Daoy (cell line): ENCODE data around the gene PHOSPHO1. TPM values are rescaled to one million over a fixed set of nuclear protein-coding genes. Genes with fewer than 3 reads are reported as not detected.
A peak's percentile ranks its signal among the peaks of the same experiment; 100 is the strongest.
"Not testable (repeated sequence)": the region's sequence is repeated elsewhere in the genome, so short reads cannot be mapped to it uniquely, and the experiment has no call there.

Experiments used
- DNase-seq: peaks from one replicate; pipeline ENCODE4 v3.0.0-alpha.2; 2015; ENCODE audit warnings: low read depth
- total RNA-seq: library from RNA; depleted of rRNA; stranded (reverse); fragments of >200 nt; shearing (Covaris generic); gene quantifications from 2 replicates; pipeline ENCODE4 v1.2.3, GENCODE V29; 2014; rRNA removed

PHOSPHO1 gene
- total RNA-seq, 1 experiment from 2014 or later = 3.2 TPM

DNA sequence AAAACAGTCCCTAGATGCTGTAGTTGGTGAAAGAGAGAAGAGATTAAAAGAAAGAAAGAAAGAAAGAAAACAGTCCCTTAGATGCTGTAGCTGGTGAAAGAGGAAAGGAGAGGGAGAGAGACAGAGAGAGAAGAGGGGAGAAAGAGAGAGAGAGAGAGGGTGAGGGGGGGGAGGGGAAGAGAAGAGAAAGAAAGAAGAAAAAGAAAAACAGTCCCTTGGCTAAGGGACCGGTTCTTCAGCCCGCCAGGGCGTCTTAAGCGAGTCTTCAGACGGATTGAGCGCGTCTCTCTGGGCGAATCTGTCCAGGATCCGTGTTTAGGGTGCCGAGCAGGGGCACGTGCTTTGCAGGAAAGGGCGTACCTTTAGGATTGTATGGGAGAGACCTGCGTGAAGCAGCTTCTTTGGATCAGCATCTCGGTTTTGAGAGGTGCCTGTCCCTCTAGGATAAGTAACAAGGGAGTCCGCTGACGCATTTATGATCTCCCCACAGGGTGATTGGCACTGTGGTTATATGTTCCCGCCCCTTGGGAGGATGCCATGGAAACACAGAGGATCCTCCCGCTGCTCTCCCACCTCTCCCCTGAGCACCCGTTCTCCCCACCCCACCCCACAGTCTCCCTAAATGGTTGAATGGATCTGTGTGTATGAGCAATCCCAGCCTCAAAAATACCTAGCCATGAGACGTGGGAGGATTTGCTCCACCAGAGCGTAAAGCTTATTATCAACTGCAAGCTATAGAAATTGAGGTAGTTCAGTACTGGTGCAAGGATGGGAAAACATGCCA is 36.9 kb downstream of the PHOSPHO1 start:
- DNase-seq = peak; percentile 77

DNA sequence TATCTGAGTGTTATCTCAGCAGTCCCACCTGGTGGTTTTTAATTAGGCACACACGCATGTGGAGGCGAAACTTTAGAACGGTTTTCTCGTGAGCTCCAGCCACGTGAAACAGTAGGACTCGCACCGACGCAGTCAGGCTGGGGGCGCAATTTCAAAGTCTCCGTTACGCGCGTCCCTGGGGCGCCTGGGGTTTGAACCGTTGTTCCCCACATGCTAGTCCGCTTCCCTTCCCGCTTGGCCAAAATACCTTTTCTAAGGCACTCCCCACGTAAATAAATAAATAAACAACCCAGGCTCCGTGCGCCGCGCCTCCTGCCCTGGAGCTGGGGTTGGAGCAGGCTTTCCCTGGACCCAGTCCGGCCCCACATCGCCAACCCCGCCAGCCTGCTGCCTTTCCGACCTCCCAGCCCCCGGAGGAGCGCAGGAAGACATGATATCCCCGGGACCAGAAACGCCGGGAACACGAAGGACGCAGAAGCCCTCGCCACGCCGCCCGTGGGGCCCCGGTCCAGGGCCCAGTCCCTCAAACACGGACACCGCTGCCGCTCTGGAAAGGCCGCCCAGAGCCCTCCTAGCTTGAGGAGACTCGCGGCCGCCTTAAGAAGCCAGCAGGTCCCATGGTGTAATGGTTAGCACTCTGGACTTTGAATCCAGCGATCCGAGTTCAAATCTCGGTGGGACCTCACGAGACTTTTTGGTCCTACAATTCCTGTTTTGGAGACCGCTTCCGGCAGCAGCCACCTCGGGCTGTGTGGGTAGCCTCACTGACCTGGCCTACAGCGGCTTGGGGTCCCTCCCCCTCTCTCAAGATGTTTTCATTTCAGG is 38.5 kb downstream of the PHOSPHO1 start:
- peak; percentile 84 for DNase-seq

DNA sequence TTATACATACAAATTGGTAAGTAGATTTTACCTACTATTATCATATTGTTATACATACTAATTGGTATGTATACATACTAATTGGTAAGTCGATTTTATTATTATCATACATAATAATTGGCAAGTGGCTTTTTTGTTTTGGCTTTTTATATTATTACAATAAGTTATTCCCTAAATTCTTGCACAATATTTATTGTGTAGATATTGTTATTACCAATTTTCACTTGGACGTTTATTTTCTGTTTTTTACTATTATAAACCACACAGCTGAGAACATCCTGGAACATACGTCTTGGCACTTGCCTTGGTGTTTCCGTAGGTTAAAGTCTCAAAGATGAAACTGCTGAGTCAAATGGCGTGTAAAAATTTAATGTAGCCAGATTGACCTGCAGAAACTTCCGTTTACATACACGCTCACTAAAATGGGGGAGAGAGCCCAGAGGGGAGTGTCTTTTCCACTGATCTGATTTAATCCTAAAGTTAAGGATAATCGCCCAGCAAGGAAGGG is 39.1 kb downstream of the PHOSPHO1 start:
- no peak for DNase-seq

DNA sequence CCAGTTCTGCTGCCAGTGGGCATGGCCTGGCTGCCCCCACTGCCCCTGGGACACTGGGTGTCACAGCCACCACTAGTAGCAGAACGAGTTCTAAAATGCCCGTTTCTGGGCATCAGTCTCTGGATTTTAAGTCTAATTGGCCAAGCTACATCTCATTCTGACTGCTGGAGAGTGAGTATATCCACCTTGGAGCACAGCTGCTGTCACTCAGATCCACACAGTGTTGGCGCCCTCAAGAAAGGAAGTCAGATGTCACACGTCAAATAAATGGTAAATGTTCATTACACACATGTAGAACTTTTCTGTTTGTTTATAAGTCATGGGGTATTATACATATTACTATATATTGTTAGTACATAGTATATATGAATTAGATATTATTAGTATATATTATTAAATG is 39.7 kb downstream of the PHOSPHO1 start:
- DNase-seq = no peak

DNA sequence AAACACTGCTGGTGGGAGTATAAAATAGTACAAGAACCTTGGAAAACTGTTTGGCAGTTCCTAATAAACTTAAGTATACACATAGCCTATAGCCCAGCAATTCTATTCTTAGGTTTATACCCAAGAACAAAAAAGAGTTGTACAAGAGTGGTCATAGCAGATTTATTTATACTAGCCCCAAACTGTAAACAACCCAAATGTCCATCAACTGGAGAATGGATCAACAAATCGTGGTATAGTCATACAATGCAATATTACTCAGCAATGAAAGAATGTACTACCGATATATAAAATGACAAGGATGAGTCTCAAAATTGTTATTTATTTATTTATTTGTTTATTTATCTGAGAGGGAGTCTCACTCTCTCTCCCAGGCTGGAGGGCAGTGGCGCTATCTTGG is 43.3 kb downstream of the PHOSPHO1 start:
- no peak for DNase-seq

DNA sequence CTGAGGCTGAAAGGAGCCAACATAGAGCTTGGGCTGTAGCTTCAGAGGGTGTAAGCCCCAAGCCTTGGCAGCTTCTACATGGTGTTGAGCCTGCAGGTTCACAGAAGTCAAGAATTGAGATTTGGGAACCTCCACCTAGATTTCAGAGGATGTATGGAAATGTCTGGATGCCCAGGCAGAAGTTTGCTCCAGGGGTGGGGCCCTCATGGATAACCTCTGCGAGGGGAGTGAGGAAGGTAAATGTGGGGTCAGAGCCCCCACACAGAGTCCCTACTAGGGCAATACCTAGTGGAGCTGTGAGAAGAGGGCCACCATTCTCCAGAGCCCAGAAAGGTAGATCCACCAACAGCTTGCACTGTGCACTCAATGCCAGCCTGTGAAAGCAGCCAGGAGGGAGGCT is 45.2 kb downstream of the PHOSPHO1 start:
- not testable (repeated sequence) for DNase-seq

DNA sequence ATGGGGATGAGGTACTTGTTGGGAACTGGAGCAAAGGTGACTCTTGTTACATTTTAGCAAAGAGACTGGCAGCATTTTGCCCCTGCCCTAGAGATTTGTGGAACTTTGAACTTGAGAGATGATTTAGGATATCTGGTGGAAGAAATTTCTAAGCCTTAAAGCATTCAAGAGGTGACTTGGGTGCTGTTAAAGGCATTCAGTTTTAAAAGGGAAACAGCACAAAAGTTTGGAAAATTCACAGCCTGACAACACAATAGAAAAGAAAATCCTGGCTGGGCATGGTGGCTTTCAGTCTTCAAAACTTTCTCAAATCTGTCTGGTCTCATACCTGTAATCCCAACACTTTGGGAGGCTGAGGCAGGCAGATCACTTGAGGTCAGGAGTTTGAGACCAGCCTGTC is 46.1 kb downstream of the PHOSPHO1 start:
- DNase-seq = not testable (repeated sequence)

DNA sequence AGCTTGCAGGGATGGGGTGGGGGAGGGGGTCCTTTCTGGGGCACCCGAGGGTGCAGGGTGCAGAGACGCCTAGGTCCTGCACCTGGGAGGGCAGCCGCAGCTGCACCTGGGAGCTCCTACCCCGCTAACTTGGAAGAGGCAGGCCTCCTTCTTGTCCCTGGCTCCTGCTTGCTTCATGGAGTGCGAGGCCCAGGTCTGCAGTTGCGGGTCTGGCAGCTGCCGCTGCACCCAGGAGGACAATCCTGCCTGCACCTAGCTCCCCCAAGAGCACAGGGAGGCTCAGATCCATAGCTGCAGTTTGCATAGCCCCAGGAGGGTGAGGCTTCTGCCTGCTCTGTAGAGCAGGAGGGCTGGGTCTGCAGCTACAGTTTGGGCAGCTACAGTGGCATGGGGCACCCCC is 46.8 kb downstream of the PHOSPHO1 start:
- no peak for DNase-seq

DNA sequence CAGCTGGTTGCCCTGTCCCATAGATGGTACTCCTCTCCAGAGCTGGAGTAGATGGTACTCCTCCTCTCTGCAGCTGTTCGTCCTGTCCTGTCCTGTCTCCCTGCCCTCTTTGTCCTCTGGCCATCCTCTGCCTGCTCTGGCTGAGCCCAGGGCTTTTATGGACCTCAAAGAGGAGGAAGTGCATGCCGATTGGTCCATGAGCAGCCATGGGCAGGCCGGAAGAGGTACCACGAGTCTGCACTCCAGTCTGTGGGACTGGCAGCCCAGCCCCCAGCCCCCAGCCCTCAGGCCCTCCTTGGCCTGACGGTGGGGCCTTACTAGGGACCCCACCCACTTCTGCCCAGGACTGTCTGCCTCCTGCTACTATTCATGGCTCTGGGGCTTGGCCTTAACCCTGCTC is 47.2 kb downstream of the PHOSPHO1 start:
- DNase-seq = no peak

DNA sequence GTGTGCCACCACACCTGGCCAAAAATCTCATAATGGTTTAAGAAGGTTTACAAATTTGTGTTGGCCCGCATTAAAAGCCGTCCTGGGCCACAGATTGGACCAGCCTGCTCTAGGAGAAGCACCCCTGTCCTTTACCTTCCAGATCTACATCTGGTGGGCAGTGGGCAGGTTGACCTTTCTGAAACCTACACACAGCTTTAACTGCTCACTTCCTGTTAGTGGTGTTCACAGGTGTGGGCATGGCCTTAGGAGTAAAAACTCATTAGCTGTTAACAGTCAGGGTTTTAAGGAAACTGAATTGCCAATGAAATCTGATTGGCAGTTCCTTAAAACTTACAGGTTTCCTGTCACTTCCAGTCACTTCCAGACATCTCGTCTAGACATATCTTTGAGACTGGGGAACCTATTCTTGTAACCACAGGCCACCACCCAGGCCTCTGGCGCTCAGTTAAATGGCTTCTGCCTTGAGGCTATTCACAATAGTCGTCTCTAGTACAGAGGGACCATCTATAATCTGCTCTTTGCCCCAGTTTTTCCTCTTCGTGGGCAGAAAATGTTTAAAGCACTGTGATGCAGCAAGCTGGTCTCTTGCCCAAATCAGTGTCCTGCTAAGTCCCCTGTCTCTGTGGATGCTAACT is 49.5 kb downstream of the PHOSPHO1 start:
- DNase-seq = no peak

DNA sequence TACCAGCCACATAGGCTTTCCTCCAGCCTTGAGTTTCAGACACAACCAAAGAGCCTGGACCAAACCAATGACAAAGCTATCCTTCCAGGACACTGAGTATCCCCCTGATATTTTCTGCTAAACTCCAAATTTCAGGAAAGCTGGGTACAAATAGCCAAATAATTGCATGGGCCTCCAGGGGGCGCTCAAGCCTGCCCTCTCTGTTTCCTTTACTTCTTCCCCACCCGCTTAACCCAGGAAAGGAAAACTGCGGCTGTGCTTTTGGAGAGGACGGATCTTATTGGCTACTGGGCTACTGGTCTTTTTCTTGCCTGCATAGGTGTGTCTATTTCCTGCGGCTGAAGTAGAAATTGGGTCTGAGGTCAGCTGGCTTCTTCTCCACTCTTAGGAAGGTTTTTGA is 50.3 kb downstream of the PHOSPHO1 start:
- peak; percentile 46 for DNase-seq

DNA sequence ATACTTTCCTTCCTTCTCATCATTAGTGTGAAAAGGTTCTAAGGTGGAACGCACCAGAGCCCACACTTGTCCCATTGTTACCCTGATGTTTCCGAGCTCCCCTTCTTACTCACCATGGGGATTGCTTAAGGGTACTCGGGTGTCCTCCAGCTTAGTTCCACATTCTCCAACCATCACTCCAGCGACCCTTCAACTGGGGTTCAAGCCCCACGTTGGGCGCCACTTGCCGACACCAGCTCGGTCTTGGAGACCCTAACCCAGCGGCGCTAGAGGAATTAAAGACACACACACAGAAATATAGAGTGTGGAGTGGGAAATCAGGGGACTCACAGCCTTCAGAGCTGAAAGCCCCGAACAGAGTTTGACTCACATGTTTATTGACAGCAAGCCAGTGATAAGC is 54.6 kb downstream of the PHOSPHO1 start:
- DNase-seq = not testable (repeated sequence)

Other genes starting within 250 kb of the PHOSPHO1 start
- gene IGF2BP1, start 233.4 kb downstream of the PHOSPHO1 start, total RNA-seq = 15.2 and 16.7 TPM in 2 replicates
- gene B4GALNT2, start 98.0 kb downstream of the PHOSPHO1 start, total RNA-seq = 0.51 and 0.63 TPM in 2 replicates
- not detected in 2 replicates for gene GNGT2, start 20.2 kb downstream of the PHOSPHO1 start, total RNA-seq
- gene ABI3, start 20.1 kb downstream of the PHOSPHO1 start, total RNA-seq = 0.29 TPM in 1 of 2 replicates, not detected in the other
- gene ZNF652, start 131.5 kb upstream of the PHOSPHO1 start, total RNA-seq = 4.5 and 6.8 TPM in 2 replicates
- gene PHB1, start 184.1 kb upstream of the PHOSPHO1 start, total RNA-seq = 177 and 182 TPM in 2 replicates